ENCODE results near the gene CCDC30. TPM values are rescaled to one million over a fixed set of nuclear protein-coding genes. Genes with fewer than 3 reads are reported as not detected.
A peak's percentile ranks its signal among the peaks of the same experiment; 100 is the strongest.
"Not testable (repeated sequence)": the region's sequence is repeated elsewhere in the genome, so short reads cannot be mapped to it uniquely, and the experiment has no call there.

The CCDC30 gene
- total RNA-seq, 1 donor from 2014 or later, result 1.0 TPM

GRCh38 chr1:42680921-42681683 is 218.0 kb downstream of the CCDC30 start:
- peaks cover 32 to 41% (median 35%) of the 10 kb centered on the region in 3 donors for H3K4me1 ChIP-seq (ENCODE audit: control insufficient read depth in 3 of 3, insufficient read depth in 3 of 3, low read length in 3 of 3)
- peak overlapping the region; percentile 87 to 94 (median 90) for H3K4me3 ChIP-seq (ENCODE audit: low read length in 3 of 3)
- no peaks in the 10 kb centered on the region for H3K27me3 ChIP-seq (ENCODE audit: control insufficient read depth in 3 of 3, insufficient read depth in 3 of 3, low read length in 3 of 3)
- no peaks in the 10 kb centered on the region for H3K9me3 ChIP-seq (ENCODE audit: control insufficient read depth in 3 of 3, low read length in 3 of 3)
- peak overlapping the region; percentile 96 for H3K27ac ChIP-seq (ENCODE audit: low read depth, low read length)
- H3K36me3 ChIP-seq (ENCODE audit: control insufficient read depth in 3 of 3, insufficient read depth in 3 of 3, low read length in 3 of 3), result peaks cover 0 to 8% (median 5%) of the 10 kb centered on the region in 3 donors
- peak overlapping the region; percentile 84 to 96 (median 92) for H3K9ac ChIP-seq (ENCODE audit: low read depth in 1 of 3, low read length in 3 of 3)

- Histone ChIP-seq H3K4me3 (ENCODE audit: low read length in 3 of 3) (peak within 1 kb of the TSS; percentile 87 to 94 (median 90)), H3K9me3 (ENCODE audit: control insufficient read depth in 3 of 3, low read length in 3 of 3) (no peaks in the 10 kb centered on the region), H3K9ac (ENCODE audit: low read depth in 1 of 3, low read length in 3 of 3) (peak within 1 kb of the TSS; percentile 84 to 96 (median 92)), H3K27me3 (ENCODE audit: control insufficient read depth in 3 of 3, insufficient read depth in 3 of 3, low read length in 3 of 3) (no peaks in the 10 kb centered on the region), H3K27ac (ENCODE audit: low read depth, low read length) (peak within 1 kb of the TSS; percentile 96), H3K4me1 (ENCODE audit: control insufficient read depth in 3 of 3, insufficient read depth in 3 of 3, low read length in 3 of 3) (peaks cover 39 to 49% (median 40%) of the 10 kb centered on the region in 3 donors), H3K36me3 (ENCODE audit: control insufficient read depth in 3 of 3, insufficient read depth in 3 of 3, low read length in 3 of 3) (peaks cover 0 to 8% (median 5%) of the 10 kb centered on the region in 3 donors)
Measured at GRCh38 chr1:42681741-42682483, 218.8 kb downstream of the CCDC30 start, which contains the start of gene YBX1. Gene YBX1, plus strand, starts transcription at chr1:42682418. Its CDS starts 148 bp downstream, at chr1:42682566.

- H3K9me3 ChIP-seq (ENCODE audit: control insufficient read depth in 3 of 3, low read length in 3 of 3); H3K36me3 ChIP-seq (ENCODE audit: control insufficient read depth in 3 of 3, insufficient read depth in 3 of 3, low read length in 3 of 3); H3K27me3 ChIP-seq (ENCODE audit: control insufficient read depth in 3 of 3, insufficient read depth in 3 of 3, low read length in 3 of 3): not testable (repeated sequence)
- peak overlapping the region in 2 of 3 donors; percentile 80 to 92 for H3K9ac ChIP-seq (ENCODE audit: low read depth in 1 of 3, low read length in 3 of 3)
- H3K27ac ChIP-seq (ENCODE audit: low read depth, low read length), result peak overlapping the region; percentile 96
- peak overlapping the region; percentile 26 to 69 (median 49) for H3K4me3 ChIP-seq (ENCODE audit: low read length in 3 of 3)
- peaks cover 39 to 51% (median 40%) of the 10 kb centered on the region in 3 donors for H3K4me1 ChIP-seq (ENCODE audit: control insufficient read depth in 3 of 3, insufficient read depth in 3 of 3, low read length in 3 of 3)
Measured at GRCh38 chr1:42682484-42682738, 219.3 kb downstream of the CCDC30 start.

GRCh38 chr1:42682739-42683531 is 219.8 kb downstream of the CCDC30 start:
- peaks cover 39 to 56% (median 45%) of the 10 kb centered on the region in 3 donors for H3K4me1 ChIP-seq (ENCODE audit: control insufficient read depth in 3 of 3, insufficient read depth in 3 of 3, low read length in 3 of 3)

GRCh38 chr1:42684139-42684538 is 221.1 kb downstream of the CCDC30 start:
- no peak overlapping the region for H3K27ac ChIP-seq (ENCODE audit: low read depth, low read length)
- peak overlapping the region; percentile 53 to 76 (median 54) for H3K4me3 ChIP-seq (ENCODE audit: low read length in 3 of 3)
- H3K36me3 ChIP-seq (ENCODE audit: control insufficient read depth in 3 of 3, insufficient read depth in 3 of 3, low read length in 3 of 3), result peaks cover 0 to 8% (median 5%) of the 10 kb centered on the region in 3 donors
- H3K9me3 ChIP-seq (ENCODE audit: control insufficient read depth in 3 of 3, low read length in 3 of 3), result no peaks in the 10 kb centered on the region
- H3K4me1 ChIP-seq (ENCODE audit: control insufficient read depth in 3 of 3, insufficient read depth in 3 of 3, low read length in 3 of 3), result peaks cover 42 to 66% (median 55%) of the 10 kb centered on the region in 3 donors
- H3K27me3 ChIP-seq (ENCODE audit: control insufficient read depth in 3 of 3, insufficient read depth in 3 of 3, low read length in 3 of 3), result no peaks in the 10 kb centered on the region
- H3K9ac ChIP-seq (ENCODE audit: low read depth in 1 of 3, low read length in 3 of 3), result peak overlapping the region in 1 of 3 donors; percentile 15

More at GRCh38 chr1:42682739-42683531, 219.8 kb downstream of the CCDC30 start:
- H3K36me3 ChIP-seq (ENCODE audit: control insufficient read depth in 3 of 3, insufficient read depth in 3 of 3, low read length in 3 of 3), result peaks cover 0 to 8% (median 5%) of the 10 kb centered on the region in 3 donors
- H3K4me3 ChIP-seq (ENCODE audit: low read length in 3 of 3), result peak overlapping the region; percentile 69 to 76 (median 73)
- H3K9ac ChIP-seq (ENCODE audit: low read depth in 1 of 3, low read length in 3 of 3), result peak overlapping the region; percentile 67 to 80 (median 76)
- no peaks in the 10 kb centered on the region for H3K9me3 ChIP-seq (ENCODE audit: control insufficient read depth in 3 of 3, low read length in 3 of 3)
- H3K27ac ChIP-seq (ENCODE audit: low read depth, low read length), result peak overlapping the region; percentile 96
- H3K27me3 ChIP-seq (ENCODE audit: control insufficient read depth in 3 of 3, insufficient read depth in 3 of 3, low read length in 3 of 3), result no peaks in the 10 kb centered on the region

- Histone ChIP-seq H3K27ac (ENCODE audit: low read depth, low read length) (no peak overlapping the region), H3K4me3 (ENCODE audit: low read length in 3 of 3) (no peak overlapping the region)
Measured at GRCh38 chr1:42686418-42686817, 223.3 kb downstream of the CCDC30 start.

GRCh38 chr1:42689912-42690311 is 226.8 kb downstream of the CCDC30 start:
- peaks cover 19 to 52% (median 39%) of the 10 kb centered on the region in 3 donors for H3K4me1 ChIP-seq (ENCODE audit: control insufficient read depth in 3 of 3, insufficient read depth in 3 of 3, low read length in 3 of 3)
- H3K36me3 ChIP-seq (ENCODE audit: control insufficient read depth in 3 of 3, insufficient read depth in 3 of 3, low read length in 3 of 3), result peaks cover 0 to under 1% (median 0%) of the 10 kb centered on the region in 3 donors

More at GRCh38 chr1:42686418-42686817, 223.3 kb downstream of the CCDC30 start:
- Histone ChIP-seq H3K9me3 (ENCODE audit: control insufficient read depth in 3 of 3, low read length in 3 of 3) (no peaks in the 10 kb centered on the region), H3K9ac (ENCODE audit: low read depth in 1 of 3, low read length in 3 of 3) (no peak overlapping the region), H3K4me1 (ENCODE audit: control insufficient read depth in 3 of 3, insufficient read depth in 3 of 3, low read length in 3 of 3) (peaks cover 36 to 54% (median 54%) of the 10 kb centered on the region in 3 donors), H3K27me3 (ENCODE audit: control insufficient read depth in 3 of 3, insufficient read depth in 3 of 3, low read length in 3 of 3) (no peaks in the 10 kb centered on the region), H3K36me3 (ENCODE audit: control insufficient read depth in 3 of 3, insufficient read depth in 3 of 3, low read length in 3 of 3) (peaks cover 0 to 8% (median 5%) of the 10 kb centered on the region in 3 donors)

GRCh38 chr1:42690477-42691156 is 227.5 kb downstream of the CCDC30 start:
- no peaks in the 10 kb centered on the region for H3K36me3 ChIP-seq (ENCODE audit: control insufficient read depth in 3 of 3, insufficient read depth in 3 of 3, low read length in 3 of 3)
- H3K9me3 ChIP-seq (ENCODE audit: control insufficient read depth in 3 of 3, low read length in 3 of 3), result no peaks in the 10 kb centered on the region
- no peak overlapping the region for H3K27ac ChIP-seq (ENCODE audit: low read depth, low read length)
- H3K4me3 ChIP-seq (ENCODE audit: low read length in 3 of 3), result no peak overlapping the region
- no peak overlapping the region for H3K9ac ChIP-seq (ENCODE audit: low read depth in 1 of 3, low read length in 3 of 3)
- peaks cover 15 to 46% (median 32%) of the 10 kb centered on the region in 3 donors for H3K4me1 ChIP-seq (ENCODE audit: control insufficient read depth in 3 of 3, insufficient read depth in 3 of 3, low read length in 3 of 3)
- no peaks in the 10 kb centered on the region for H3K27me3 ChIP-seq (ENCODE audit: control insufficient read depth in 3 of 3, insufficient read depth in 3 of 3, low read length in 3 of 3)

More at GRCh38 chr1:42689912-42690311, 226.8 kb downstream of the CCDC30 start:
- no peak overlapping the region for H3K27ac ChIP-seq (ENCODE audit: low read depth, low read length)
- no peaks in the 10 kb centered on the region for H3K9me3 ChIP-seq (ENCODE audit: control insufficient read depth in 3 of 3, low read length in 3 of 3)
- H3K27me3 ChIP-seq (ENCODE audit: control insufficient read depth in 3 of 3, insufficient read depth in 3 of 3, low read length in 3 of 3), result no peaks in the 10 kb centered on the region
- H3K9ac ChIP-seq (ENCODE audit: low read depth in 1 of 3, low read length in 3 of 3), result no peak overlapping the region
- no peak overlapping the region for H3K4me3 ChIP-seq (ENCODE audit: low read length in 3 of 3)

GRCh38 chr1:42691157-42691498 is 228.0 kb downstream of the CCDC30 start:
- Histone ChIP-seq H3K36me3 (ENCODE audit: control insufficient read depth in 3 of 3, insufficient read depth in 3 of 3, low read length in 3 of 3) (peaks cover 0 to 2% (median 2%) of the 10 kb centered on the region in 3 donors), H3K4me3 (ENCODE audit: low read length in 3 of 3) (no peak overlapping the region), H3K27ac (ENCODE audit: low read depth, low read length) (no peak overlapping the region), H3K4me1 (ENCODE audit: control insufficient read depth in 3 of 3, insufficient read depth in 3 of 3, low read length in 3 of 3) (peaks cover 12 to 42% (median 32%) of the 10 kb centered on the region in 3 donors), H3K9ac (ENCODE audit: low read depth in 1 of 3, low read length in 3 of 3) (no peak overlapping the region), H3K9me3 (ENCODE audit: control insufficient read depth in 3 of 3, low read length in 3 of 3) (no peaks in the 10 kb centered on the region), H3K27me3 (ENCODE audit: control insufficient read depth in 3 of 3, insufficient read depth in 3 of 3, low read length in 3 of 3) (no peaks in the 10 kb centered on the region)

Measured in skeletal muscle tissue (tissue), 4 donors.